HUES6 (cell line): ENCODE measurements around the gene FSTL4.

Source experiments
- H3K27ac ChIP-seq: 2 replicates; pipeline ENCODE4 v1.7.0; 2013; ENCODE audit warnings: low read depth, mild to moderate bottlenecking, low read length, inconsistent platforms
- H3K27me3 ChIP-seq: 2 replicates; pipeline ENCODE4 v1.6.1; 2013; ENCODE audit warnings: low read length; ENCODE audit not compliant: control insufficient read depth, insufficient read depth
- H3K36me3 ChIP-seq: 2 replicates; pipeline ENCODE4 v1.6.1; 2013; ENCODE audit warnings: low read length; ENCODE audit not compliant: control insufficient read depth, insufficient read depth
- H3K4me1 ChIP-seq: 2 replicates; pipeline ENCODE4 v1.6.1; 2013; ENCODE audit warnings: low read length; ENCODE audit not compliant: control insufficient read depth, insufficient read depth
- H3K4me3 ChIP-seq: 2 replicates; pipeline ENCODE4 v1.5.1; 2013; ENCODE audit warnings: low read depth, low read length
- H3K9ac ChIP-seq: one replicate; pipeline ENCODE4 v1.6.1; 2013; ENCODE audit warnings: mild to moderate bottlenecking, low read length
- H3K9me3 ChIP-seq: 2 replicates; pipeline ENCODE4 v1.6.1; 2013; ENCODE audit warnings: low read depth, low read length; ENCODE audit not compliant: control insufficient read depth, insufficient read depth

The FSTL4 gene

DNA sequence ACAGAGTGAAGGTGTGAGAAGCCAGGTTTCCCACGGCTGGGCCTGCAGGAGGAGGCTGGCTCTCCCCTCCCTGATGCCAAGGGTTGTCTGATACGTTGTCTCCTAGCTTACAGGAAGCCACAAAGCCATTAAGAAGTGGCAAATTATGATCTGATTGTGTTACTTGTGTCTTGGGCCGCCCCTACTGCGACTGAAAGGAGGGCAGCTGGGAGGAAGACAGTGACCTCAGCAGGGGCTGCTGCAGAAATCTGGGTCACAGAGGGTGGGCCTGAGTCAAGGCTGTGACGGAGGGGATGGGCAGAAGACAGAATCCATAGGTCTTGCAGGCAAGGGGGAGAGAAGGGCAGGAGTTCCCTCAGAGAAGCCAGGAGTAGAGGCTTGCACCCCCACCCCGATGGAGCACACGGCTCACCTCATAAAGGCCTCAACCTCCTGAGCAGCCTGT lies 145.0 kb downstream of the FSTL4 start:
- Histone ChIP-seq H3K4me3 (no peak overlapping the region), H3K27ac (no peak overlapping the region), H3K4me1 (peaks cover 11% of the 10 kb centered on the region), H3K27me3 (no peaks in the 10 kb centered on the region), H3K9me3 (no peaks in the 10 kb centered on the region), H3K36me3 (no peaks in the 10 kb centered on the region), H3K9ac (no peak overlapping the region)

DNA sequence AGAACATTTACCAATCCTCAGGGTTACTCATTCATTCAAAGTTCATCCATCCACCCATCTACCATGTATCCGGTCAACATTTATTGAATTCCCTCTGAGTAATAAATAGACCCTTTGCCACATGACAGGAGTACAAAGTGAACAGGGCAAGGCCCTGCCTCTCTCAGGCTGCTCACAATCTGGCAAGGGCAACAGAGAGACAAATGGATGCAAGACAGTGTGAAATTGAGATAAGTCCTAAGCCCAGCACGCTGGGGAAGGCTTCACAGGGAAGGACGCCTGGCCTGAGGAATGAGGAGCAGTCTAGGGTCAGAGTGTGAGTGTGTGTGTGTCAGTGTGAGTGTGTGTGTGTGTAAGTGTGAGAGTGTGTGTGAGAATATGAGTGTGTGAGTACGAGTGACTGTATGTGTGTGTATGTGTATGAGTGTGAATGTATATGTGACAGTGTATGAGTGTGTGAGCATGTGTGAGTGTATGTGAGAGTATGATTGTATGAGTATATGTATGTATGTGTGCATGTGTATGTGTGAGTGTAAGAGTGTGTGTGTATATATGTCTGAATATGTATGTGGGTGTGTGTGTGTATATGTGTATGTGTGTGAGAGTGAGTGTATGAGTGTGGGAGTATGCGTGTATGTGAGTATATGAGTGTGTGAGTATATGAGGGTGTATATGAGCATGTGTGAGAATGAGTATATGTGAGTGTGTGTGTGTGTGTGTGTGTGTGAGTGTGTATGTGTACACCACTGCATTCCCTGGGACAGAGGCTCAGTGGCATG lies 145.6 kb downstream of the FSTL4 start:
- Histone ChIP-seq H3K36me3 (no peaks in the 10 kb centered on the region), H3K4me1 (peaks cover 11% of the 10 kb centered on the region), H3K27me3 (no peaks in the 10 kb centered on the region), H3K4me3 (no peak overlapping the region), H3K27ac (no peak overlapping the region), H3K9ac (no peak overlapping the region), H3K9me3 (no peaks in the 10 kb centered on the region)

GRCh38 chr5:133464013-133464412 lies 148.3 kb downstream of the FSTL4 start:
- H3K36me3 ChIP-seq, result no peaks in the 10 kb centered on the region
- no peak overlapping the region for H3K9ac ChIP-seq
- H3K4me3 ChIP-seq, result no peak overlapping the region
- H3K27me3 ChIP-seq, result no peaks in the 10 kb centered on the region
- no peak overlapping the region for H3K27ac ChIP-seq
- H3K4me1 ChIP-seq, result peaks cover 15% of the 10 kb centered on the region
- no peaks in the 10 kb centered on the region for H3K9me3 ChIP-seq

GRCh38 chr5:133461796-133462516 lies 150.4 kb downstream of the FSTL4 start:
- H3K36me3 ChIP-seq, result no peaks in the 10 kb centered on the region
- H3K27me3 ChIP-seq, result no peaks in the 10 kb centered on the region
- H3K9ac ChIP-seq, result no peak overlapping the region
- H3K4me3 ChIP-seq, result no peak overlapping the region
- peaks cover 15% of the 10 kb centered on the region for H3K4me1 ChIP-seq
- H3K27ac ChIP-seq, result no peak overlapping the region
- no peaks in the 10 kb centered on the region for H3K9me3 ChIP-seq

- Histone ChIP-seq H3K27me3 (no peaks in the 10 kb centered on the region), H3K4me3 (no peak overlapping the region), H3K36me3 (no peaks in the 10 kb centered on the region), H3K4me1 (peaks cover 11% of the 10 kb centered on the region), H3K9ac (no peak overlapping the region), H3K27ac (no peak overlapping the region), H3K9me3 (no peaks in the 10 kb centered on the region)
Measured at GRCh38 chr5:133460172-133460758, 152.1 kb downstream of the FSTL4 start.

- no peak overlapping the region for H3K27ac ChIP-seq
Measured at GRCh38 chr5:133459474-133460160, 152.7 kb downstream of the FSTL4 start.

DNA sequence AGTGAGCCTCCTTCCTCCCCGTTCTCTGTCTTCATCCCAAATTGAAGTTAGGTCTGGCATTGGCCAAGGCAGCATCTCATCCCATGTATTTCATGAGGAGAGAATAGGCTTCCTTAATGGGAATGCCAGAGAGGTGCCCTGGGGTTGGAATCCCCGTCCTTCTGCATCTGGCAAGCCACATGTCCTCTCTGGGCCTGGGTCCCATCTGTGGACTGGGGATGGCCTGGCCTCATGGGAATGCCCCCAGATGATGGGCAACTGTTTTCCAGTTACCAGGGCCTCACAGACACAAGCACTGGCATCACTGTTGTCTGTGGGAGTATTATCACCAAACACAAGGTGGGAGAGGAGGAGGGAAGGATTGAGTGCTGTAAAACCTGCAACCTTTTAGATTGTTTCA lies 153.9 kb downstream of the FSTL4 start:
- no peaks in the 10 kb centered on the region for H3K9me3 ChIP-seq
- no peak overlapping the region for H3K4me3 ChIP-seq
- no peaks in the 10 kb centered on the region for H3K36me3 ChIP-seq
- peaks cover 11% of the 10 kb centered on the region for H3K4me1 ChIP-seq
- no peak overlapping the region for H3K27ac ChIP-seq
- no peak overlapping the region for H3K9ac ChIP-seq
- H3K27me3 ChIP-seq, result no peaks in the 10 kb centered on the region

More at GRCh38 chr5:133459474-133460160, 152.7 kb downstream of the FSTL4 start:
- Histone ChIP-seq H3K36me3 (no peaks in the 10 kb centered on the region), H3K9ac (no peak overlapping the region), H3K4me1 (peaks cover 11% of the 10 kb centered on the region), H3K9me3 (no peaks in the 10 kb centered on the region), H3K27me3 (no peaks in the 10 kb centered on the region), H3K4me3 (no peak overlapping the region)

DNA sequence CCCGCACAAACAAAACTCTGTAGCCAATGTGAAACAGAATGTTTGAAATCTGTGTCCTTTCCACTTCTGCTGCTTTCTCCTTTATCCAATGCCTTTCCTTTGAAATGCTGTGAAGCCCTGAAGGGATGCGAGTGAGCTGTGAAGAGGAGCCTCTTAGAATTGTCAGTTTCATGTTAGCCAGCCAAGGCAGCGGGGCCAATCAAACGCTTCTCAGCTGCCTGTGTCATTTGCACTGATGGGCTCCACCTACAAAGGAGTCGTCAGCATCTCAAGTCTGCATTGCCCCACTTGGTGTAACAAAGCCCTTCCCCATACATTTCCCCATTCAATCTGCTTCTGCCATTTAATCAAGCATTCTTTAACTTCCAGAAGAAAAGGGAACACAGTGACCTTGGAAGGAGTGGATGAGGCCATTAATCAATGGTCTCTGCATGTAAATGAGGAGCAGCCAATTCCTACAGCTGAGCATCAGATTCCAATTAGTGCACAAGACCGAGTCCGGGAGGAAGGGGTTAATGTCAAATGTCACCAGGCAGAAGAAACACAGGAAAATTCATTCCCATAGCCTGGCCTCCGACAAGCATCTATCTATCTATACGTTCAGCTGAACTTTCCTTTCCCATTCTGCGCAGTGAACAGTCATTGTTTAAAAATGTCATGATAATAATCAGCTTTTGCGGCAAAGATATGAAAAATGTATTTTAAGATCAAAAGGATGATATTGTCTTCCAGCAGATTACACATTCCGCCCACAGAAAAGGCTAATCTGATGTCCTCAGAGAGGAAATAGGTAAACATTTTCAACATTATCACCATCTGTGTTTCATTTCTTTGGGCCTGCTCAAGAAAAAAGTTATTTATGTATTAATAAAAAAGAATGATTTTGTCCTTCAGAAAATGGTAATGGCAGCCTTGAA lies 154.6 kb downstream of the FSTL4 start:
- Histone ChIP-seq H3K9me3 (no peaks in the 10 kb centered on the region), H3K27ac (no peak overlapping the region), H3K36me3 (no peaks in the 10 kb centered on the region), H3K4me1 (peaks cover 11% of the 10 kb centered on the region), H3K4me3 (no peak overlapping the region), H3K9ac (no peak overlapping the region), H3K27me3 (no peaks in the 10 kb centered on the region)

DNA sequence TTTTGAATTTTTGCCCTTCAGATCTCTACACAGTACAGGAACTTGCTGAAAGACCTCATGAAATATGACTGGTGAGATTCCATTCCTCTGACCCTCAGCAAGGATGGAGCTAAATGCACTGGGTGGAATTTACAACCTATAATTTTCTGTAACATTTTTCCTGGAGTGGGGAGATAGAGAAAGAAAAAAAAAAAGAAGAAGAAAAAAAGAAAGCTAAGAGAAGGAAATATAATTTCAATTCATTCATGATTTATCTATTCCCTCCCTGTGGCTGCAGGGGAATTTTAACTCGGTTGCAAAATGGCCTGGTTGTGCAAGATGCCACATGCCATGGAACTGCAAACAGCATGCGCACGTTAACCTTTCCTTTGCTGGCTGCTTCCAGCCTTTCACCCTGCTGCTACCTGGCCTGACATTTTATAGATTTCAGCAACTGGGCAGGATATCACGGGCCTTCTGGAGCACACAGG lies 155.4 kb downstream of the FSTL4 start:
- no peak overlapping the region for H3K4me3 ChIP-seq
- H3K9me3 ChIP-seq, result no peaks in the 10 kb centered on the region
- H3K27ac ChIP-seq, result no peak overlapping the region
- no peaks in the 10 kb centered on the region for H3K36me3 ChIP-seq
- H3K27me3 ChIP-seq, result no peaks in the 10 kb centered on the region
- H3K4me1 ChIP-seq, result peaks cover 11% of the 10 kb centered on the region
- H3K9ac ChIP-seq, result no peak overlapping the region

GRCh38 chr5:133455676-133456075 lies 156.7 kb downstream of the FSTL4 start:
- Histone ChIP-seq H3K27ac (no peak overlapping the region), H3K4me1 (peaks cover 11% of the 10 kb centered on the region), H3K9ac (no peak overlapping the region), H3K36me3 (no peaks in the 10 kb centered on the region), H3K4me3 (no peak overlapping the region), H3K9me3 (no peaks in the 10 kb centered on the region), H3K27me3 (no peaks in the 10 kb centered on the region)
